ENCODE data around the gene PLBD2.

PLBD2 gene

DNA sequence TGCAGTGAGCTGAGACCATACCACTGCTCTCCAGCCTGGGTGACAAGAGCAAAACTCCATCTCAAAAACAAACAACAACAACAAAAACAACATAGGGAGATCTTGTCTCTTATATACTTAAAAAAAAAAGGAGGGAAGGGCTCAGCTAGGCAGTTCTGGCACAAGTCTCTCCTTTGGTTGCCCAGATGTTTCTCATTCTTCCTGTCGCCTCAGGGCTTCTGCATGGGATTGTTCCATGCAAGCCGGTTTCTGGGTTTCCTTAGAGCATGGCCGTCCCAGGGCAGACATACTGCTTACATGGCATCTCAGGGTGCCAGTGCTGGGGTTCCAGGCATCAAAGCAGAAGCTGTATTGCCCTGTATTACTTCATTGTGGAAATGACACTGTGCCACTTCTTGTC is 18.3 kb upstream of the PLBD2 start:
- TF ChIP-seq POLR2AphosphoS5 (IDR thresholded peaks at IDR 0.05; ENCODE audit: low read depth, low read length) (no peak), TAF1 (IDR thresholded peaks at IDR 0.05; ENCODE audit: borderline replicate concordance, insufficient read depth, low read length) (no peak), FOXP2 (optimal IDR thresholded peaks at IDR 0.05; ENCODE audit: borderline replicate concordance, extremely low read depth, extremely low read length, insufficient read depth) (no peak), SIN3A (IDR thresholded peaks at IDR 0.05; ENCODE audit: borderline replicate concordance, insufficient read depth, low read length) (no peak)
- TF ChIP-seq, protein P1, sequence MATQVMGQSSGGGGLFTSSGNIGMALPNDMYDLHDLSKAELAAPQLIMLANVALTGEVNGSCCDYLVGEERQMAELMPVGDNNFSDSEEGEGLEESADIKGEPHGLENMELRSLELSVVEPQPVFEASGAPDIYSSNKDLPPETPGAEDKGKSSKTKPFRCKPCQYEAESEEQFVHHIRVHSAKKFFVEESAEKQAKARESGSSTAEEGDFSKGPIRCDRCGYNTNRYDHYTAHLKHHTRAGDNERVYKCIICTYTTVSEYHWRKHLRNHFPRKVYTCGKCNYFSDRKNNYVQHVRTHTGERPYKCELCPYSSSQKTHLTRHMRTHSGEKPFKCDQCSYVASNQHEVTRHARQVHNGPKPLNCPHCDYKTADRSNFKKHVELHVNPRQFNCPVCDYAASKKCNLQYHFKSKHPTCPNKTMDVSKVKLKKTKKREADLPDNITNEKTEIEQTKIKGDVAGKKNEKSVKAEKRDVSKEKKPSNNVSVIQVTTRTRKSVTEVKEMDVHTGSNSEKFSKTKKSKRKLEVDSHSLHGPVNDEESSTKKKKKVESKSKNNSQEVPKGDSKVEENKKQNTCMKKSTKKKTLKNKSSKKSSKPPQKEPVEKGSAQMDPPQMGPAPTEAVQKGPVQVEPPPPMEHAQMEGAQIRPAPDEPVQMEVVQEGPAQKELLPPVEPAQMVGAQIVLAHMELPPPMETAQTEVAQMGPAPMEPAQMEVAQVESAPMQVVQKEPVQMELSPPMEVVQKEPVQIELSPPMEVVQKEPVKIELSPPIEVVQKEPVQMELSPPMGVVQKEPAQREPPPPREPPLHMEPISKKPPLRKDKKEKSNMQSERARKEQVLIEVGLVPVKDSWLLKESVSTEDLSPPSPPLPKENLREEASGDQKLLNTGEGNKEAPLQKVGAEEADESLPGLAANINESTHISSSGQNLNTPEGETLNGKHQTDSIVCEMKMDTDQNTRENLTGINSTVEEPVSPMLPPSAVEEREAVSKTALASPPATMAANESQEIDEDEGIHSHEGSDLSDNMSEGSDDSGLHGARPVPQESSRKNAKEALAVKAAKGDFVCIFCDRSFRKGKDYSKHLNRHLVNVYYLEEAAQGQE (IDR thresholded peaks at IDR 0.05; ENCODE audit: insufficient read depth in 1 of 2, low read depth in 2 of 2, low read length in 2 of 2): no peak

DNA sequence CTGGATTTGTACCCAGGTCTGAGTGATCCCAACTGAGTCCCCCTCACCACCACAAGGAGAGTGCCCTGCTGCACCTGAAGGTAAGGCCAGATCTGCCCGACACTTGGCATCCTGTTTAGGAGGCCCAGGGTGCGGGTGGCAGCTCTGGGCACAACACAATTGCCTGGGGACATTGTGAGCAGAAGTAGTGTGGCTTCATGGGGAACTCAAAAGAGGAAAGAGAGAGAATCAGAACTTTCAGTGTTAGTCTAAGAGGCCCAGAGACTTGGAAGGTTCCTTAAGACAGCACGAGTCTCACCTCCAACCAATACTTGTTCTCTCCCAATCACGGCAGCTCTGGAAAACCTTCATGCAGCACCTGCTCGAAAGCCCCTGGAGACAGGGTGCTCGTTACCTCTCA is 16.9 kb upstream of the PLBD2 start:
- no peak for TF ChIP-seq POLR2AphosphoS5 (IDR thresholded peaks at IDR 0.05; ENCODE audit: low read depth, low read length)
- TF ChIP-seq FOXP2 (optimal IDR thresholded peaks at IDR 0.05; ENCODE audit: borderline replicate concordance, extremely low read depth, extremely low read length, insufficient read depth): no peak
- no peak for TF ChIP-seq TAF1 (IDR thresholded peaks at IDR 0.05; ENCODE audit: borderline replicate concordance, insufficient read depth, low read length)
- TF ChIP-seq, protein P1 (IDR thresholded peaks at IDR 0.05; ENCODE audit: insufficient read depth in 1 of 2, low read depth in 2 of 2, low read length in 2 of 2): no peak
- no peak for TF ChIP-seq SIN3A (IDR thresholded peaks at IDR 0.05; ENCODE audit: borderline replicate concordance, insufficient read depth, low read length)

DNA sequence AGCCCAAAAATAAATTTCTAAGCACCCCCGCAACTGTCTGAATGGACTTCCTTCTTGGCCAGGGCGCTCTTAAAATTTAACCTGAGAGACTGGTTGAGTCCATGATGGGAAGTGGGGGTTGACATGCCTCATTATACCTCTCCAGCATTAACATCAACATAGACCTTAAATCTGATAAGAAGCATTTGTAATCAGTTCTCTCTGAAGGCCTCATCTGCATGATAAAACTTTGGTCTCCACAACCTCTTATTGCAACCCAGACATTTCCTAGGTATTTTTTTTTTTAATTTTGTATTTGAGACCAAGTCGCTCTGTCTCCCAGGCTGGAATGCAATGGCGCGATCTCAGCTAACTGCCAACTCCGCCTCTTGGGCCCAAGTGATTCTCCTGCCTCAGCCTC is 13.1 kb upstream of the PLBD2 start:
- TF ChIP-seq FOXP2 (optimal IDR thresholded peaks at IDR 0.05; ENCODE audit: borderline replicate concordance, extremely low read depth, extremely low read length, insufficient read depth) (no peak), TAF1 (IDR thresholded peaks at IDR 0.05; ENCODE audit: borderline replicate concordance, insufficient read depth, low read length) (no peak), POLR2AphosphoS5 (IDR thresholded peaks at IDR 0.05; ENCODE audit: low read depth, low read length) (no peak), SIN3A (IDR thresholded peaks at IDR 0.05; ENCODE audit: borderline replicate concordance, insufficient read depth, low read length) (no peak)
- TF ChIP-seq, protein P1 (IDR thresholded peaks at IDR 0.05; ENCODE audit: insufficient read depth in 1 of 2, low read depth in 2 of 2, low read length in 2 of 2): no peak

DNA sequence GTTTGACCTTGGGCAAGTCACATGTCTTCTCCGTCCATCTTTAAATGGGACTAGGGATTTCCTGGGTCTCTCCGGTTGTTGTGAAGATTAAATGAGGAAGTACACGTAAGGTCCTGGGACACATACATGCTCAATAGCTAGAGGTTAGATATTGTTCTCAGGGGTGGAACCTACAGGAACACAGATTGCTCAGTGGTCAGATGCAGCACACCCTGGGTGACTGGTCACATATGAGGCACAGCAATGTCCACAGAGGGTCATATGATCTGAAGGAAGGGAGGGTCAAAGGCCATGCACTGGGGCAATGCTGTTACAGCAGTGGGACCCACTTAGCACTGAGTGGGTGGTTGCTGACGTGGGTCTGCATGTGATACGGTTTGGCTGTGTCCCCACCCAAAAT is 12.0 kb upstream of the PLBD2 start:
- TF ChIP-seq, protein P1 (IDR thresholded peaks at IDR 0.05; ENCODE audit: insufficient read depth in 1 of 2, low read depth in 2 of 2, low read length in 2 of 2): no peak
- TF ChIP-seq POLR2AphosphoS5 (IDR thresholded peaks at IDR 0.05; ENCODE audit: low read depth, low read length): no peak

DNA sequence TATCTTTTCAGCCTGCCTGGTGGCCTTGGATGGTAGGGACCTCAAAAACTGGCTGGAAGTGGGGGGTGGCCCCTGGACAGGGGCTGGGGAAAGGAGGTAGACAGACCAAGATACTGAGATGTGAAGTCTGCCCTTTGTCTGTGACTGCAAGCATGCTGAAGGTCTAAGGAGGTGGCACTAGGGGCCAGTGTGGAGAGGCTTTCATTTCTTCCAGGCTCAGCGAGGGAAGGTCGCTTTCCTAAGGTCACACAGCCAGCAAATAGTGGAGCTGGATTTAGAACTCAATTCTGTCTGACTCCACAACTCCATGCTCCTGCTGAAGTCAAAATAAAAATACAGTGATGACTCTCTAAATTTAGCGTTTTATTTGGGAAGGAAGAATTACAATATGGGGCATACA is 11.3 kb upstream of the PLBD2 start:
- TF ChIP-seq FOXP2 (optimal IDR thresholded peaks at IDR 0.05; ENCODE audit: borderline replicate concordance, extremely low read depth, extremely low read length, insufficient read depth) (no peak), POLR2AphosphoS5 (IDR thresholded peaks at IDR 0.05; ENCODE audit: low read depth, low read length) (no peak), TAF1 (IDR thresholded peaks at IDR 0.05; ENCODE audit: borderline replicate concordance, insufficient read depth, low read length) (no peak), SIN3A (IDR thresholded peaks at IDR 0.05; ENCODE audit: borderline replicate concordance, insufficient read depth, low read length) (no peak)
- TF ChIP-seq, protein P1 (IDR thresholded peaks at IDR 0.05; ENCODE audit: insufficient read depth in 1 of 2, low read depth in 2 of 2, low read length in 2 of 2): no peak
